ENCODE data around the gene FN1. TPM values are rescaled to one million over a fixed set of nuclear protein-coding genes. Genes with fewer than 3 reads are reported as not detected.

The FN1 gene
- total RNA-seq, 6 experiments from 2014 or later, result 938 to 2,279 (median 1,324) TPM

- intact Hi-C loops (cut with DNase I), result no loop called here
- Histone ChIP-seq H3K27me3 (no peaks in the 10 kb centered on the region), H3K27ac (no peak overlapping the region), H3K4me1 (no peaks in the 10 kb centered on the region), H3K9me3 (no peaks in the 10 kb centered on the region), H3K4me3 (no peak overlapping the region), H3K36me3 (peaks cover 0 to 34% (median 17%) of the 10 kb centered on the region in 4 donors)
- DNase-seq (no peak), ATAC-seq (peak in 1 of 4 donors; percentile 30)
- TF ChIP-seq, protein P1, sequence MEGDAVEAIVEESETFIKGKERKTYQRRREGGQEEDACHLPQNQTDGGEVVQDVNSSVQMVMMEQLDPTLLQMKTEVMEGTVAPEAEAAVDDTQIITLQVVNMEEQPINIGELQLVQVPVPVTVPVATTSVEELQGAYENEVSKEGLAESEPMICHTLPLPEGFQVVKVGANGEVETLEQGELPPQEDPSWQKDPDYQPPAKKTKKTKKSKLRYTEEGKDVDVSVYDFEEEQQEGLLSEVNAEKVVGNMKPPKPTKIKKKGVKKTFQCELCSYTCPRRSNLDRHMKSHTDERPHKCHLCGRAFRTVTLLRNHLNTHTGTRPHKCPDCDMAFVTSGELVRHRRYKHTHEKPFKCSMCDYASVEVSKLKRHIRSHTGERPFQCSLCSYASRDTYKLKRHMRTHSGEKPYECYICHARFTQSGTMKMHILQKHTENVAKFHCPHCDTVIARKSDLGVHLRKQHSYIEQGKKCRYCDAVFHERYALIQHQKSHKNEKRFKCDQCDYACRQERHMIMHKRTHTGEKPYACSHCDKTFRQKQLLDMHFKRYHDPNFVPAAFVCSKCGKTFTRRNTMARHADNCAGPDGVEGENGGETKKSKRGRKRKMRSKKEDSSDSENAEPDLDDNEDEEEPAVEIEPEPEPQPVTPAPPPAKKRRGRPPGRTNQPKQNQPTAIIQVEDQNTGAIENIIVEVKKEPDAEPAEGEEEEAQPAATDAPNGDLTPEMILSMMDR (IDR thresholded peaks at IDR 0.05), result no peak
- no peak for TF ChIP-seq POLR2A (IDR thresholded peaks at IDR 0.05)
- whole genome bisulfite sequencing (ENCODE audit: insufficient coverage, low coverage, low lambda C conversion rate, missing lambda C conversion rate), result 36% methylated on average over 4 of the region's 4 CpGs
These were observed 77.5 kb downstream of the FN1 start for GRCh38 chr2:215358312-215358845.

- no peak for TF ChIP-seq POLR2A (IDR thresholded peaks at IDR 0.05)
- TF ChIP-seq, protein P1 (IDR thresholded peaks at IDR 0.05), result no peak
- Histone ChIP-seq H3K36me3 (peaks cover 0 to 28% (median 13%) of the 10 kb centered on the region in 4 donors), H3K9me3 (no peaks in the 10 kb centered on the region), H3K27ac (no peak overlapping the region), H3K4me1 (no peaks in the 10 kb centered on the region), H3K4me3 (no peak overlapping the region), H3K27me3 (no peaks in the 10 kb centered on the region)
- DNase-seq (no peak), ATAC-seq (no peak)
- intact Hi-C loops (cut with DNase I), result no loop called here
- 51% methylated on average over 3 of the region's 3 CpGs for WGBS (ENCODE audit: insufficient coverage, low coverage, low lambda C conversion rate, missing lambda C conversion rate)
These were observed 78.2 kb downstream of the FN1 start for GRCh38 chr2:215357660-215358059.

DNA sequence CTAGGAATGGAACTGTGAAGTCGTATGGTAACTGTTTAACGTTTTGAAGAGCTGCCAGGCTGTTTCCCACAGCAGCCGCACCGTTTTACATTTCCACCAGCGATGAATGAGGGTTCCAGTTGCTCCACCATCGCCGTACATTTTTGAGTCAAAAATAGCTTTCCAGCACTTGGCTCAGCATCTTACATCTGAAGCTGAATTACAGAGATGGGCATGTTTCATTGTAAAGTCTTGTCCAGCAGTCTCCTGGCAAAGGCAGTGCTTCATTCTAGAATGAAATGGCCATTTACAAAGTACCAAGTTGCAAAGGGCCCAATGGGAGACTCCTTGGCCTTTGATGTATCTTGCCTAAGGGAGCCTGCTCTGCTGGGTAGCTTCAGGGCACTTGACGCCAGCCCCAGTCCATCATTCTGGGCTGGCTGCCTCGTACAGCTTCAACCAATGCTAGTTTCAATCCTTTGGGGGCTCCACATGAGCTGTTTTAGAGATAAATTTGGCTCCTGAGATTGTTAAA is 78.9 kb downstream of the FN1 start:
- no peaks in the 10 kb centered on the region for H3K4me1 ChIP-seq
- H3K36me3 ChIP-seq, result peaks cover 0 to 22% (median 10%) of the 10 kb centered on the region in 4 donors
- H3K4me3 ChIP-seq, result no peak overlapping the region
- ATAC-seq (peak in 3 of 4 donors; percentile 9 to 39 (median 32)), DNase-seq (no peak)
- no peak overlapping the region for H3K27ac ChIP-seq
- no peaks in the 10 kb centered on the region for H3K9me3 ChIP-seq
- TF ChIP-seq, protein P1 (IDR thresholded peaks at IDR 0.05), result no peak
- TF ChIP-seq POLR2A (IDR thresholded peaks at IDR 0.05), result no peak
- intact Hi-C loops (cut with DNase I), result no loop called here
- H3K27me3 ChIP-seq, result no peaks in the 10 kb centered on the region
- WGBS (ENCODE audit: insufficient coverage, low coverage, low lambda C conversion rate, missing lambda C conversion rate), result 63% methylated on average over 9 of the region's 9 CpGs

DNA sequence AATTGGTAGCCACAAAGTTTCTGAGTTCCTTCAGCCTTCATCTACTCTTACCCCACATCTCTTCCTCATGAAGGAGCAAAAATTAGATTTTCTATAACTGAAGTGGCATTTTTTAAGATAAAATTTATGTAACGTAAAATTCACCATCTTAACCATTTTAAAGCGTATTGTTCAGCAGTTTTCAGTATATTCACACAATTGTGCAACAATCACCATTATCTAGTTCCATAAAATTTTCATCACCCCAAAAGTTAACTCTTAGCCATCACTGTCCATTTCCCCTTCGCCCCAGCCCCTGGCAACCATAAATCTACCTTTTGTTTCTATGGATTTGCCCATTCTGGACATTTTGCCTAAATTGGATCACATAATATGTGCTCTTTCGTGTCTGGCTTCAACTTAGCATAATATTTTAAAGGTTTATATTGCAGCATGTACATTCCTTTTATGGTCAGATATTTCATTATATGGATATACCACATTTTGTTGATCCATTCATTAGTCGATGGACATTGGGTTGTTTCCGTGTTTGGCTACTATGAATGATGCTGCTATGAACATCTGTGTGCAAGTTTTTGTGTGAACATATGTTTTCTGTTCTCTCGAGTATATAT is 79.4 kb downstream of the FN1 start:
- DNase-seq (no peak), ATAC-seq (no peak)
- no peak for TF ChIP-seq POLR2A (IDR thresholded peaks at IDR 0.05)
- TF ChIP-seq, protein P1 (IDR thresholded peaks at IDR 0.05), result no peak
- no peak overlapping the region for H3K4me3 ChIP-seq
- intact Hi-C loops (cut with DNase I), result no loop called here
- no peaks in the 10 kb centered on the region for H3K4me1 ChIP-seq
- 88% methylated on average over 7 of the region's 7 CpGs for WGBS (ENCODE audit: insufficient coverage, low coverage, low lambda C conversion rate, missing lambda C conversion rate)
- H3K27me3 ChIP-seq, result no peaks in the 10 kb centered on the region
- H3K36me3 ChIP-seq, result peaks cover 0 to 16% (median 7%) of the 10 kb centered on the region in 4 donors
- no peaks in the 10 kb centered on the region for H3K9me3 ChIP-seq
- no peak overlapping the region for H3K27ac ChIP-seq
